GM13976 (cell line): ENCODE measurements around the gene MITF.

ENCODE experiments used
- DNase-seq: peaks from one replicate; pipeline ENCODE4 v3.0.0; 2012; ENCODE audit warnings: low spot score
- CTCF ChIP-seq: IDR thresholded peaks from 2 replicates; pipeline ENCODE4 v1.5.1; 2012; ENCODE audit warnings: borderline replicate concordance, mild to moderate bottlenecking; ENCODE audit not compliant: insufficient read depth; ENCODE audit errors: extremely low read depth, missing control alignments, control extremely low read depth
- in situ Hi-C: fragments of 300-500 bp; cut with MboI; formaldehyde crosslinking; loops from one replicate; pipeline ENCODE4 v1.12.0; 2022; ENCODE audit warnings: low sequenced_read_pairs, mixed read lengths, inconsistent platforms; ENCODE audit not compliant: unreplicated experiment

Gene MITF

GRCh38 chr3:69848113-69848512 is 108.8 kb downstream of the MITF start:
- no peak for TF ChIP-seq CTCF
- no peak for DNase-seq
- in situ Hi-C loops, result no loop called here

- in situ Hi-C loops, result no loop called here
- TF ChIP-seq CTCF, result no peak
- no peak for DNase-seq
These were observed 111.6 kb downstream of the MITF start for GRCh38 chr3:69850849-69851248.

- no peak for TF ChIP-seq CTCF
- in situ Hi-C loops, result no loop called here
- no peak for DNase-seq
These were observed 113.8 kb downstream of the MITF start for GRCh38 chr3:69853027-69853426.

GRCh38 chr3:69855436-69856162 is 116.3 kb downstream of the MITF start:
- DNase-seq, result no peak
- in situ Hi-C loops, result no loop called here
- no peak for TF ChIP-seq CTCF

- in situ Hi-C loops, result no loop called here
- no peak for DNase-seq
- no peak for TF ChIP-seq CTCF
These were observed 117.9 kb downstream of the MITF start for GRCh38 chr3:69856965-69857705.

- DNase-seq, result no peak
- in situ Hi-C loops, result no loop called here
- TF ChIP-seq CTCF, result no peak
These were observed 122.3 kb downstream of the MITF start for GRCh38 chr3:69861556-69861955.
